ENCODE data around the gene RPS6KB1.
"Not testable (repeated sequence)": the region's sequence is repeated elsewhere in the genome, so short reads cannot be mapped to it uniquely, and the experiment has no call there.

The RPS6KB1 gene

GRCh38 chr17:59933317-59933716 is 40.4 kb downstream of the RPS6KB1 start:
- not testable (repeated sequence) for FAIRE-seq; DNase-seq (ENCODE audit: insufficient read length, low spot score)

- not testable (repeated sequence) for DNase-seq (ENCODE audit: insufficient read length, low spot score); FAIRE-seq
Observed at GRCh38 chr17:59940697-59941096, 47.8 kb downstream of the RPS6KB1 start.

- DNase-seq (ENCODE audit: insufficient read length, low spot score) (no peak), FAIRE-seq (no peak)
Observed at GRCh38 chr17:59941131-59941530, 48.2 kb downstream of the RPS6KB1 start.

GRCh38 chr17:59946433-59946832 is 53.5 kb downstream of the RPS6KB1 start:
- not testable (repeated sequence) for FAIRE-seq

GRCh38 chr17:59947310-59947709 is 54.4 kb downstream of the RPS6KB1 start:
- DNase-seq (ENCODE audit: insufficient read length, low spot score); FAIRE-seq: not testable (repeated sequence)

More at GRCh38 chr17:59946433-59946832, 53.5 kb downstream of the RPS6KB1 start:
- not testable (repeated sequence) for DNase-seq (ENCODE audit: insufficient read length, low spot score)

GRCh38 chr17:59950049-59950448 is 57.1 kb downstream of the RPS6KB1 start:
- no peak for FAIRE-seq
- no peak for DNase-seq (ENCODE audit: insufficient read length, low spot score)

GRCh38 chr17:59954856-59955255 is 61.9 kb downstream of the RPS6KB1 start:
- FAIRE-seq (no peak), DNase-seq (ENCODE audit: insufficient read length, low spot score) (no peak)

GRCh38 chr17:59959574-59959973 is 66.7 kb downstream of the RPS6KB1 start:
- FAIRE-seq; DNase-seq (ENCODE audit: insufficient read length, low spot score): not testable (repeated sequence)

- FAIRE-seq = no peak
- no peak for DNase-seq (ENCODE audit: insufficient read length, low spot score)
Observed at GRCh38 chr17:59962739-59963318, 69.9 kb downstream of the RPS6KB1 start.

- peak; percentile 12 for DNase-seq (ENCODE audit: insufficient read length, low spot score)
- FAIRE-seq = peak; percentile 66
Observed at GRCh38 chr17:59963738-59964481, 71.0 kb downstream of the RPS6KB1 start.

- DNase-seq (ENCODE audit: insufficient read length, low spot score) (peak; percentile 72), FAIRE-seq (peak; percentile 57)
Observed at GRCh38 chr17:59964482-59965328, 71.8 kb downstream of the RPS6KB1 start, which contains the start of gene RNFT1. Gene RNFT1, minus strand, starts transcription at chr17:59964740. Its CDS starts 77 bp downstream, at chr17:59964663.

- not testable (repeated sequence) for DNase-seq (ENCODE audit: insufficient read length, low spot score); FAIRE-seq
Observed at GRCh38 chr17:59971771-59972170, 78.8 kb downstream of the RPS6KB1 start.

GRCh38 chr17:59972778-59973177 is 79.9 kb downstream of the RPS6KB1 start:
- DNase-seq (ENCODE audit: insufficient read length, low spot score) (no peak), FAIRE-seq (no peak)

- DNase-seq (ENCODE audit: insufficient read length, low spot score); FAIRE-seq: not testable (repeated sequence)
Observed at GRCh38 chr17:59973483-59973882, 80.6 kb downstream of the RPS6KB1 start.

- DNase-seq (ENCODE audit: insufficient read length, low spot score); FAIRE-seq: not testable (repeated sequence)
Observed at GRCh38 chr17:59975166-59975565, 82.2 kb downstream of the RPS6KB1 start.

GRCh38 chr17:59996608-59997007 is 103.7 kb downstream of the RPS6KB1 start:
- DNase-seq (ENCODE audit: insufficient read length, low spot score); FAIRE-seq: not testable (repeated sequence)
